ENCODE data around the gene NRCAM. TPM values are rescaled to one million over a fixed set of nuclear protein-coding genes. Genes with fewer than 3 reads are reported as not detected.

NRCAM gene
- total RNA-seq, 1 donor from 2014 or later, result 33.2 TPM

DNA sequence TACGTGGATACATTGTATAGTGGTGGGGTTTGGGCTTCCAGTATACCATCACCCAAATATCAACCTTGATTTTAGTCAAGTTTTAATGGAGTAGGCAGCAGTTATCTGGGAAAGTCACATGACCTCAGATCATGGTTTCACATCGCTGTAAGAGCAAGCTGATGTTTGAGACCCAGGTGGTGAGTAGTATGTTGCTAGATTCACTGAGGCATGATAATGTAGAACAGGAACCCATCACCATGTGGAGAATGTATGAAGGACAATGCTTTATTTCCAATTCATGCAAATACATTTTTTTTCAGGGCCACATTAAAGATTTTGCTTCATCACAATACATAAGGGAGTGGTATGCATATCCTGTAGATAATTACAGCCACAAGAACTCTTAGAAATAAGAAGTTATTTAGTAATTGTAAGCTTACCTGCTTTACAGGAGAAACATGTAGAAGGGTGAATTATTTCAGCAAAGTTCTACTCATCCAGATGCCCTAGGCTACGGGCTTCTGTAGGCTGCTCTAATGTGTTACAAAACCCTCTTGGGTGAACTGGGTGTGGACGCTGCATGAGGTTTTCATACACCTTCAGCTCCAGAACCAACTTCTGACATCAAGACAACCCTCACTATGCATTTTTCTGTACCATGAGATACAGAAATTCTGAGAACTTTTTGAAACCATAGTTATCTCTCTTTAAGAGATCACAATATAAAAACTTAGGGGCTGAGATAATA, 298.5 kb downstream of the NRCAM start:
- H3K9me3 Mint-ChIP-seq, result no peaks in the 10 kb centered on the region
- H3K27ac Mint-ChIP-seq (ENCODE audit: unreplicated experiment), result no peak overlapping the region
- TF ChIP-seq, protein P1, sequence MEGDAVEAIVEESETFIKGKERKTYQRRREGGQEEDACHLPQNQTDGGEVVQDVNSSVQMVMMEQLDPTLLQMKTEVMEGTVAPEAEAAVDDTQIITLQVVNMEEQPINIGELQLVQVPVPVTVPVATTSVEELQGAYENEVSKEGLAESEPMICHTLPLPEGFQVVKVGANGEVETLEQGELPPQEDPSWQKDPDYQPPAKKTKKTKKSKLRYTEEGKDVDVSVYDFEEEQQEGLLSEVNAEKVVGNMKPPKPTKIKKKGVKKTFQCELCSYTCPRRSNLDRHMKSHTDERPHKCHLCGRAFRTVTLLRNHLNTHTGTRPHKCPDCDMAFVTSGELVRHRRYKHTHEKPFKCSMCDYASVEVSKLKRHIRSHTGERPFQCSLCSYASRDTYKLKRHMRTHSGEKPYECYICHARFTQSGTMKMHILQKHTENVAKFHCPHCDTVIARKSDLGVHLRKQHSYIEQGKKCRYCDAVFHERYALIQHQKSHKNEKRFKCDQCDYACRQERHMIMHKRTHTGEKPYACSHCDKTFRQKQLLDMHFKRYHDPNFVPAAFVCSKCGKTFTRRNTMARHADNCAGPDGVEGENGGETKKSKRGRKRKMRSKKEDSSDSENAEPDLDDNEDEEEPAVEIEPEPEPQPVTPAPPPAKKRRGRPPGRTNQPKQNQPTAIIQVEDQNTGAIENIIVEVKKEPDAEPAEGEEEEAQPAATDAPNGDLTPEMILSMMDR (conservative IDR thresholded peaks at IDR 0.05), result no peak
- H3K4me1 Mint-ChIP-seq, result no peaks in the 10 kb centered on the region
- no peaks in the 10 kb centered on the region for H3K27me3 Mint-ChIP-seq (ENCODE audit: low read depth)
- no peak for DNase-seq (ENCODE audit: low read depth, low spot score)
- H3K36me3 Mint-ChIP-seq (ENCODE audit: low read depth), result no peaks in the 10 kb centered on the region
- H3K4me3 Mint-ChIP-seq, result no peak overlapping the region

DNA sequence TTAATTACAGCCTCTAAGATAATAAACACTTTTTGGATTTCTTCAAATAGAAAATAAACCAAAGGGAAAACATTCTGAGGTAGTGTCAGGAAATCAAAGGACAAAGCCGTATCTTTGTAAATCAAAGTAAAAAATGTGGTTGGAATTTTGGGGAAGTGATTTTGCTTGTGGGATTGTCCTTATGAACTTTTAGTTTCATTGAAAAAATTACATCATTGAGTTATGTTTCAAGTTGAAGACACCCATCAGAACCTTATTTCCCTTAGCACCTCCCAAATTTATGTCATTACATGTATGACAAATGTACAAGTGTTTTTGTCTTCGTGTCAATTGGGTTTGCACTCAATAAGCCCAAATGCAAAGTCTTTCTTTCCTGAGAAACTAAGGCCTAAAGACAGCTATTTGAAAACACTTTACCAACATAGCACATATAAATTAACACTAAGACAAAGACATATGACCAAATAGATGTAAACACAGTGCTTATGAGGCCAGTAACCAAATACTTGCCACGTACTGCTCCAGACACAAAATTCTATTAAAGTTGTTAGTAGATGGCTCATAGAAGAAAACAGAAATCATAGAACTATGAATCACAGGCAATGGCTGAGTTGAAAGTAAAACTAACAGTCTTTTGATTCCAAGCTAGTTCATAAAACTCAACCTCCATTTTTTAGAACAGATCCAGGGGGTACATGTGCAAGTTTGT, 299.2 kb downstream of the NRCAM start:
- TF ChIP-seq, protein P1 (conservative IDR thresholded peaks at IDR 0.05), result no peak
- Mint-ChIP-seq H3K9me3 (no peaks in the 10 kb centered on the region), H3K4me3 (no peak overlapping the region), H3K4me1 (no peaks in the 10 kb centered on the region), H3K27me3 (ENCODE audit: low read depth) (no peaks in the 10 kb centered on the region), H3K27ac (ENCODE audit: unreplicated experiment) (no peak overlapping the region), H3K36me3 (ENCODE audit: low read depth) (no peaks in the 10 kb centered on the region)
- DNase-seq (ENCODE audit: low read depth, low spot score), result no peak

DNA sequence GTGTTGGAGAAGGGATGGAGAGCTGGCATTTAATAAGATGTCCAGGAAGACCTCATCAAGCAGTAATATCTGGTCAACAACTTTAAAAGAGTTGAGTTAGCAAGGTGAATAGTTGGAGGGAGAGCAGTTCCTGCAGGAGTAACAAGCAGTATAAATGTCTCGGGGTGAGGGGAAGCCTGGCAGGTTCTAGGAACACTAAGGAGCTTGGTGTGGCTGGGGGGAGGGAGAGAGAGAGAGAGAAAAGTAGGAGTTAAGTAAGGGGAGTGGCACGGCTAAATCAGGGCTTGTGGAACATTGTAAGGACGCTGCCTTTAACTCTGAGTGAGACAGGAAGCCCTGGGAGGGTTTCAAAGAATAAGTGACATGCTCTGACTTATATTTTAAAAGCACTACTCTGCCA, 304.0 kb downstream of the NRCAM start:
- H3K27me3 Mint-ChIP-seq (ENCODE audit: low read depth), result no peaks in the 10 kb centered on the region
- TF ChIP-seq, protein P1 (conservative IDR thresholded peaks at IDR 0.05), result no peak
- H3K27ac Mint-ChIP-seq (ENCODE audit: unreplicated experiment), result no peak overlapping the region
- DNase-seq (ENCODE audit: low read depth, low spot score), result no peak
- H3K4me3 Mint-ChIP-seq, result no peak overlapping the region
- H3K9me3 Mint-ChIP-seq, result no peaks in the 10 kb centered on the region
- H3K4me1 Mint-ChIP-seq, result no peaks in the 10 kb centered on the region
- H3K36me3 Mint-ChIP-seq (ENCODE audit: low read depth), result no peaks in the 10 kb centered on the region

DNA sequence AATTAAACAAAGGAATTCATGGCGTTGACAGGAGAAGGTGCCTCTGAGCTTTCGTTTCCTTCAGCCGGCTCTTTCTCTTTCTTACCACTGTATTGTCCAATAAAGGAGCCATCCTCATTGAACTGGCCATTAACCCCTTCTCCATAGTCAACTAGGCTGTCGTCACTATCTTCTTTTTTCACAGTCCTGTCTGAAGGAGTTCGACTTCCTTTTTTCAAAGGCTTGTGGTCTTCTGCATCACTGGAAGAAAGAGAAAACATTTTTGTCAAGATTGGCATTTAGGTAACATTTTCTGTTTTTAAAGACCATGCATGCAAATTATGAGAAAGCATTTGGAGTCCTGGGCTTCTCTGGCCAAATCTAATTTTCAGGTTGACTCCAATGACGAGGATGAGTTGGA, 306.3 kb downstream of the NRCAM start:
- H3K27me3 Mint-ChIP-seq (ENCODE audit: low read depth), result no peaks in the 10 kb centered on the region
- H3K27ac Mint-ChIP-seq (ENCODE audit: unreplicated experiment), result no peak overlapping the region
- no peak for DNase-seq (ENCODE audit: low read depth, low spot score)
- TF ChIP-seq, protein P1 (conservative IDR thresholded peaks at IDR 0.05), result no peak
- no peaks in the 10 kb centered on the region for H3K9me3 Mint-ChIP-seq
- H3K4me3 Mint-ChIP-seq, result no peak overlapping the region
- H3K4me1 Mint-ChIP-seq, result no peaks in the 10 kb centered on the region
- no peaks in the 10 kb centered on the region for H3K36me3 Mint-ChIP-seq (ENCODE audit: low read depth)

DNA sequence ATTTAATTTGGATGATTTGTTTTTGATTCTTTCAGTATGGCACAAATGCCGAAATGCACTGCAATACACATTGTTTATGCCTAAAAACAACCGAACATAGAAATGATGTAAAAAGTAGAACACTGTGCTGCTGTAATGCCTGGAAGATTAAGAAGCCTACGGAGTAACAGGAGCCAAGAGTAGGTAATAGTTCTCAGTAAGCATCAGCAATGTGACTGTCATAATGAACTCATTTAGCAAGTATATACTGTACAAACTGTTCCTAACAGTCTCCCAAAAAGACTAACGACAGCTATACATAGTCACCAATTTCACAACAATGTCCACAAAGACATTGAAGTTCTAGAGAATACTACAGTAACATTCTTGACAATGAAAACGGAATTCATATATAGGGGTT, 307.1 kb downstream of the NRCAM start:
- Mint-ChIP-seq H3K4me3 (no peak overlapping the region), H3K36me3 (ENCODE audit: low read depth) (no peaks in the 10 kb centered on the region), H3K27ac (ENCODE audit: unreplicated experiment) (no peak overlapping the region), H3K4me1 (no peaks in the 10 kb centered on the region), H3K27me3 (ENCODE audit: low read depth) (no peaks in the 10 kb centered on the region), H3K9me3 (no peaks in the 10 kb centered on the region)
- no peak for DNase-seq (ENCODE audit: low read depth, low spot score)
- TF ChIP-seq, protein P1 (conservative IDR thresholded peaks at IDR 0.05), result no peak
